HG03196 (cell line): ENCODE results near the gene CIAO2B.
"Not testable (repeated sequence)": the region's sequence is repeated elsewhere in the genome, so short reads cannot be mapped to it uniquely, and the experiment has no call there.

ENCODE experiments used
- ATAC-seq: cut with Tn5 transposase; IDR thresholded peaks from one replicate; pipeline ENCODE4 v1.9.1; 2021; ENCODE audit not compliant: unreplicated experiment

CIAO2B gene

DNA sequence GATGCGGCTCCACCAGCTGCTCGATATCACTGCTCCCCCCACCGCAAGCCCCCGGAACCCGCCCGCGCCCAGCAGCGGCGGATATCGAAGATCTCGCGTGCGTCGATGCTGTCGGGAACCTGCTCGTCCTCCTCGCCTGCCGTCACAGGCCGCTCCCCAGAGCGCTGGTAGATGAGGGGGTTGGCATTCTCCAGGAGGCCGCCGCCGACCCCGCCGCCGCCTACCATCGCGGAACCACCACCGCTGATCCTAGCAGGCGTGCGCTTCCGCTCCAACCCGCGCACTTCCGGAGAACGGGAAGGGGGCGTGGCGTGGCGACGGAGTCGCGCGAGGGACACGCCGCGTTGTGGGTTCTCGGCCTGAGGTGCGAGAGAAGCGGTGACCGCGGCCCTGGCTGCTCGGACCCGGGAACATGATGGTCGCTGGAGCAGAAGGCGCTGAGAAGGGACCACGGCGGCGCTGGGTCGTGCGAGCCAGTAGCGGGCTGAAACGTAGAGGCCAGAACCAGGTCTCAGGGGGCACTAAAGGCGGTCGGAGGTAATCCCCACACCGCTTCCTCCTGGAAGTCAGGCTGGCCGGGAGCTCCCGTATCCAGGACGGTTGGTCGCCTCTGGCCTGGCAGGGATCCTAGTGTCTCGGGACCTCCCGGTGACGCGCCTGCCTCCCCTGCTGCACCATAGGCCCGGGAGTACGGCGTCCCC lies at the start of gene CIAO2B:
Gene CIAO2B, minus strand, starts transcription at position 265 of the 701 bp plus-strand sequence. Its CDS starts 38 bp downstream, at position 227.
- ATAC-seq = peak; percentile 63

DNA sequence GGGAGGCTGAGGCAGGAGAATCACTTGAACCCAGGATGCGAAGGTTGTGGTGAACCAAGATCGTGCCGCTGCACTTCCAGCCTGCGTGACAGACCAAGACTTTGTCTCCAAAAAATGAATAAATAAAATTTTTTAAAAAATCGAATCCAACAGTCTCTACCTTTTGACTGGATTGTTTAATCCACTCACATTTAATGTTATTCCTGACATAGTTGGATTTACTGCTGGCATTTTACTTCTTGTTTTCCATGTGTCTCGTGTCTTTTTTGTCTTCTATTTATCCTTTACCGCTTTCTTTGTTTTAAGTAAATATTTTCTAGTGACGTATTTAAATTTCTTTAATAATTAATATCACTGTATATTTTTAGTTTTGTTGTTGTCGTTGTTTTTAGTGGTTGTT lies 48.8 kb upstream of the CIAO2B start:
- no peak for ATAC-seq

DNA sequence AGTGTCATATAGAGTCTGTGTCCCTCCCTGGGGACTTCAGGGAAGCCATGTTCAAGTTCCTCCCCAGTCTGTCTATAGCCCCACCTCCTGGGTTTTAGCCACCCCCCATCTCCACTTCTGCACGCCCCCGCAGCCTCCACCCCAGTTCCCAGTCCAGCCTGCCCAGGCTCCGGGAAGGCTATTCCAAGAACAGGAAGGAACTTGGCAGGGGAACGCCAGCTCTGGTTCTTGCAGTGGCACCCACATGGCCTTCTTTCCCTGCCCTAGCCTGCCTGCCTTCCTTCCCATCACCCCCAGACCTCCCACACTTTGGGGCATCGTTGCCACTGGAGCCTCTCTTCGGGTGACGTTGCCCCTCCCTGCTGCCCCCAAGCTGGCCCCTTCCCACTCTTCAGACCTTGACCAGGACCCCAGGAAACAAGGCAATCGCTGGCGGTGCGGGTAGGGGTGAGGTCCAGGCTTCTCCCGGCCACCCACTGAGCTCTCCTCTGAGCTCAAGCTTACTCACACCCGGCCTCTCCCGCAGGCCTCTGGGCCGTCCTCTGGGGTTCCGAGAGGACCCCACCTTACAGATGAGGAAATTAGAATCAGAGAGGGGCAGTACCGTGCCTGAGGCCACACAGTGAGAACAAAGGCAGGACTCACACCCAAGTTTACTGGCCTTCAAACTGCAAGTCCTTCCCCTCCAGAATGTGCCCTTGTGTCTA lies 45.0 kb upstream of the CIAO2B start:
- ATAC-seq = no peak

DNA sequence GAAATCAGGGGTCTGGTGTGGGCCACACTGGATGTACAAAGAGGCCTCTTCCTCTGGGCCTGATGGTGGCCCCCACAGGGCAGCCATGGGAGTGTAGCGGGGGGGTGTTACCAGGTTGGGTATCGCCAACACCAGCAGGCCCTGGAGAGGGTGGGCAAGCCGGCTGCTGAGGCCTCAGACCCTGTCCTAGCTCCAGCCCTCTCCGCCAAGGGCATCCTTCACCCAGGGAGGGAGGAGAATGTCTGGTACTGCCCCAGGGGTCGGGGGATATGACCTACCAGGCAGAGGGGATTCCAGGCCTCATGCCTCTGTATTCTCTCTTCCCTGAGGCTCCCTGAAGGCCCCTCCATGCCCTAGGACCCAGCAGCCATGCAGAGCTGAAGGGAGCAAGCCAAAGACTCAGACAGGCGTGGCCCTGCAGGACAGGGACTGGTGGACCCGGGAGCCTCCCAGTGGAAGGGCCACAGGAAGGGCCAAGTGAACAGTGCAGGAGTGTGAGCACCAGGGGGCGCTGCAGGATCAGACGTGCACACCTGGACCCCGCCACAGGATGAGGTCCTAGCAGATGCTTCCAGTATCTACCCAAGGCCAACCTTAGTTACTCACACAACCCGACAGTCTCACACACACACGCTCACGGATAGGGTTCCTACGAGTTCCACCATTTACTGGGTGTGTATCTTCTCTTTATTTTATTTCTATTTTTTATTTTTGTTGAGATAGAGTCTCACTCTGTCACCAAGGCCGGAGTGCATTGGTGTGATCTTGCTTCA lies 43.3 kb upstream of the CIAO2B start:
- ATAC-seq = peak; percentile 82

DNA sequence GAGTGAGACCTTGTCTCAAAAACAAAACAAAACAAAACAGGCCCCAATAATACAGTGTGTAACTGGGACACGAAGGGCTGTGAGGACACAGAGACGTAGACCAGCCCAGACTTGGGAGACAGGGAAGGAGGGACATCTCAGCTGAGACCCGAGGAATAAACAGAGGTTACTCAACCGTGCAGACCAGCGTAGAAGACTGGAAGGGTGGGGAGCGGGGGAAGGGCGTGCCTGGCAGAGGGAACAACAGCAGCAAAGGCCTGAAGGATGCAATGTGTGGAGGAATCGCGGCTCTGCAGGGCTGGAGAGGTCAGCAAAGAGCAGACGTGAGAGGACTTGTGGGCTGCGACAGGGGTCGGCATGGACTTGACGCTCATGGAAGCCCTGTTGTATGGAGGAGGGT lies 42.5 kb upstream of the CIAO2B start:
- no peak for ATAC-seq

DNA sequence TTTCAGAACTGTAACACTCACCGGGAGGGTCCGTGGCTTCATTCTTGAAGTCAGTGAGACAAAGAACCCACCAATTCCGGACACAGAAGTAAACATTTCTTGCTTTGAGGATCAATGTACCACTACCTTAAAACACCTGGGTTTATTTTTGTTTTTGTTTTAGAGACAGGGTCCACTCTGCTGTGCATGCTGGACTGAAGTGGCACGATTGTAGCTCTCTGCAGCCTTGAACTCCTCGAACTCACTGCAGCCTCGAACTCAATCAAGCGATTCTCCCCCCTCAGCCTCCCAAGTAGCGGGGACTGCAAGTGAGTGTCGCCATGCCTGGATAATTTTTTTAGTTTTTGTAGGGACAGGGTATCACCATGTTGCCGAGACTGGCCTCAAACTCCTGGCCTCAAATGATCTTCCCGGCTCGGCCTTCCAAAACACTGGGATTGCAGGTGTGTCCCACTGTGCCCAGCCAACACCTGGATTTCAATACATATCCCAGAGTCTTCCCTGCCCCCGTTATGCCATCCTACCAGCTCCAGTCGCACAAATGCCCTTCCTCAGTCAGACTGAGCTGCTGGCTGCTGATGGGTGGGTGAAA lies 41.2 kb upstream of the CIAO2B start:
- ATAC-seq = no peak

DNA sequence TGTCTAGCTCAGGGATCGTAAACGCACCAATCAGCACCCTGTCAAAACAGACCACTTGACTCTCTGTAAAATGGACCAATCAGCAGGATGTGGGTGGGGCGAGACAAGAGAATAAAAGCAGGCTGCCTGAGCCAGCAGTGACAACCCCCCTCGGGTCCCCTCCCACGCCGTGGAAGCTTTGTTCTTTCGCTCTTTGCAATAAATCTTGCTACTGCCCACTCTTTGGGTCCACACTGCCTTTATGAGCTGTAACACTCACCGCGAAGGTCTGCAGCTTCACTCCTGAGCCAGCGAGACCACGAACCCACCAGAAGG lies 40.7 kb upstream of the CIAO2B start:
- not testable (repeated sequence) for ATAC-seq

DNA sequence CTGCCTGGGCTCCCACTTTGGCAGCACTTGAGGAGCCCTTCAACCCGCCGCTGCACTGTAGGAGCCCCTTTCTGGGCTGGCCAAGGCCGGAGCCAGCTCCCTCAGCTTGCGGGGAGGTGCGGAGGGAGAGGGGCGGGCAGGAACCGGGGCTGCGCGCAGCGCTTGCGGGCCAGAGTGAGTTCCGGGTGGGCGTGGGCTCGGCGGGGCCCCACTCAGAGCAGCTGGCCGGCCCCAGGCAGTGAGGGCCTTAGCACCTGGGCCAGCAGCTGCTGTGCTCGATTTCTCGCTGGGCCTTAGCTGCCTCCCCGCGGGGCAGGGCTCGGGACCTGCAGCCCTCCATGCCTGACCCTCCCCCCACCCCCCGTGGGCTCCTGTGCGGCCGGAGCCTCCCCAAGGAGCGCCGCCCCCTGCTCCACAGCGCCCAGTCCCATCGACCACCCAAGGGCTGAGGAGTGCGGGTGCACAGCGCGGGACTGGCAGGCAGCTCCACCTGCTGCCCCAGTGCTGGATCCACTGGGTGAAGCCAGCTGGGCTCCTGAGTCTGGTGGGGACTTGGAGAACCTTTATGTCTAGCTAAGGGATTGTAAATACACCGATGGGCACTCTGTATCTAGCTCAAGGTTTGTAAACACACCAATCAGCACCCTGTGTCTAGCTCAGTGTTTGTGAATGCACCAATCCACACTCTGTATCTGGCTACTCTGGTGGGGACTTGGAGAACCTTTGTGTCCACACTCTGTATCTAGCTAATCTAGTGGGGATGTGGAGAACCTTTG lies 40.1 kb upstream of the CIAO2B start:
- ATAC-seq = not testable (repeated sequence)

DNA sequence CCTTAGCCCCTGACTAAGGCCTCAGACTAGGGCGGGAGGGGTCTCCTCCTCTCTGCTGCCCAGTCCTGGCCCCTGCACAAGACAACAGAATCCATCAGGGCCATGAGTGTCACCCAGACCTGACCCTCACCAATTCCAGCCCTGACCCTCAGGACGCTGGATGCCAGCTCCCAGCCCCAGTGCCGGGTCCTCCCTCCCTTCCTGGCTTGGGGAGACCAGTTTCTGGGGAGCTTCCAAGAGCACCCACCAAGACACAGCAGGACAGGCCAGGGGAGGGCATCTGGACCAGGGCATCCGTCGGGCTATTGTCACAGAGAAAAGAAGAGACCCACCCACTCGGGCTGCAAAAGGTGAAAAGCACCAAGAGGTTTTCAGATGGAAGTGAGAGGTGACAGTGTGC lies 39.5 kb upstream of the CIAO2B start:
- no peak for ATAC-seq

DNA sequence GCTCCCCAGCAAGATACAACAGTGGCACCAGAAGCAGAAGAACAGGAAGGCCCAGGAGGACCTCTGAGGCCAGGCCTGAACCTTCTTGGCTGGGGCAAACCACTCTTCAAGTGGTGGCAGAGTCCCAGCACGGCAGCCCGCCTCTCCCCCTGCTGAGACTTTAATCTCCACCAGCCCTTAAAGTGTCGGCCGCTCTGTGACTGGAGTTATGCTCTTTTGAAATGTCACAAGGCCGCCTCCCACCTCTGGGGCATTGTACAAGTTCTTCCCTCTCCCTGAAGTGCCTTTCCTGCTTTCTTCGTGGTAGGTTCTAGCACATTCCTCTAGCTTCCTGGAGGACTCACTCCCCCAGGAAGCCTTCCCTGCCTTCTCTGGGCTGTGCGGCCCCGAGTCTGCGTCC lies 38.8 kb upstream of the CIAO2B start:
- no peak for ATAC-seq

DNA sequence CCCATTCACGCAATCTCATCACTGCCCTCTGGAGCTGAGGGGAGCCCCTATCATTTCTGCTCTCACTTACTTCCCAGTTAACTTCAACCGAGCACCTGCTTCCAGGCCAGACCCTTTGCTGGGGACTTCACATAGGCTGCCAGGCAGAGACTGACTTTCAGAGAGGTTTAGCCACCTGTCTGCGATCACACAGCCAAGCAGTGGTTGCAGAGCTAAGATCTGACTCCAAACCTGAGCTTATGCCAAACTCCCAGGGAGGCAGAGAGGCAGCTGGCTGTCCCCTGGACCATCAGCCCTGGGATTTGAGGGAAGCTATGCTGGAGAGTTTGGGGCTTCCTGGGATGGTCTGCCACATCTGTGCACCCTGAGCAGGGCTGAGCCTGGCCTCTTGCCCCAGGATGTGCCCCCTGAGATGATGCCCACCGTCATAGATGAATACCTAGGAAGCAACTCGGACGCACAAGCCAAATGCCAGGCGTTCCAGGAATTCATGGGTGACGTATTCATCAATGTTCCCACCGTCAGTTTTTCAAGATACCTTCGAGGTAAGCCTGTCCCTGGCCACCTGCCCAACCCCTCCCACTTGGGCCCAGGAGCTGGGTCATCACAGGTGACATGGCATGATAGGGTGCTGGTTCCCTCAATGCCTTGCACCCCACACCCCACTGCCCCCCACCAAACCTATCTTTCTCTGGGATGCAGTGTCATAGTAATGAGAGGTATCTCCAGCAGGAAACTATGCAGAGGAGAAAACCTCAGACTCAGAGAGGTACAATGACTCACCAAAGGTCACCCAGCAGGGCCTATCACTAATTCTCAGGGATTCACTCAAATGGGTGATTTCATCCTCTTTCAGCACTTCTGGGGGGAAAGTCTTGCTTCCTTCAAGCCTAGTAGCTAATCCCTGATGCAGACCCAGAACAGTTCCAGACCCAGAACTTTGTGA lies 36.8 kb upstream of the CIAO2B start:
- ATAC-seq = no peak

DNA sequence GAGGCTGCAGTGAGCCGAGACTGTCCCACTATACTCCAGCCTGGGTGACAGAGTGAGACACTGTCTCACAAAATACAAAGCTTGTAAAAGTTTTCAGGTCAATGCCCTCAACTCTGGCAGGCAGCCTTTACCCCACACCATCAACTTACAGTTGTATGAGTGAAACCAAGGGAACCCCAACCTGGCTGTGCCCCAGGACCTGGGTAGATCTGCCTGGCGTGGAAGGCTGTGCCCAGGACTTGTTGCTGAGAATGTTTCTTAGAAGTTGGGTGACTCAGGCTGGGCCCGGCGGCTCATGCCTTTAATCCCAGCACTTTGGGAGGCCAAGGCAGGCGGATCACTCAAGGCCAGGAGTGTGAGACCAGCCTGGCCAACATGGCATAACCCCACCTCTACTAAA lies 34.6 kb upstream of the CIAO2B start:
- ATAC-seq = no peak

DNA sequence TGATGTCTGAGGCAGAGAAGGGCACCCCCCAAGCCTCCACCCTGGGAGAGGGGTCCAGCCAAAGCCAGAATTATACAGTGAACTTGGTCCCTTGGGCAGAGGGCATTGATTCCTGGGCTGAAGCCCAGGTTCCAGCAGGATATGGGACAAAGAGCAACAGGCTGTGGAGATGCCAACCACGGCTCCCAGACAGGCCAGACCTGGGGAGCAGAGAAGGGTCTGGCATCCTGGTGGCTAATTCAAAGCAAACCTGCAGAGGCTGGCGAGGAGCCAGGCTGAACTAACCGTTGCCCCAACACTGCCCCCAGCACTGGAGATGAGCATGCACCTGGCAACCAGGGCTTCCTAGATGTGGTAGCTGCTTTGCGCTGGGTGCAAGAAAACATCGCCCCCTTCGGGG lies 29.8 kb upstream of the CIAO2B start:
- no peak for ATAC-seq

DNA sequence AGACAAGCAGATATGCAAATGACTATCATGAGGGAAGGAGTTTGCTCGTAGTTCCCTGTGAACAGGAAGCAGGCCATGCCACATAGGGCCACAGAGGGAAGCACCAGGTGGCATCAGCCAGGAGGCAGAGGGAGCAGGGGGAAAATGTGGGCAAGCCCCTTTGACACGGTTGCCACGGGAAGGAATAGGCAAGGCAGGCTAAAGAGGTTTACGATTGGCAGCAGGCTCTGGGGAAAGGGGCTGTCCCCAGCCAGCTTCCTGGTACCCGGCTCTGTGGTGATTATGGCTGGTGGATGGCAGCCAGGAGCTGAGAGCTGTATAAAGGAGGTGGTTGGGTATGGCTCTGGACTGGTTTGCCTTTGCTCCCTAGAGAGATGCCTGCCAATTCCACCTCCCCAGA lies 27.7 kb upstream of the CIAO2B start:
- no peak for ATAC-seq

DNA sequence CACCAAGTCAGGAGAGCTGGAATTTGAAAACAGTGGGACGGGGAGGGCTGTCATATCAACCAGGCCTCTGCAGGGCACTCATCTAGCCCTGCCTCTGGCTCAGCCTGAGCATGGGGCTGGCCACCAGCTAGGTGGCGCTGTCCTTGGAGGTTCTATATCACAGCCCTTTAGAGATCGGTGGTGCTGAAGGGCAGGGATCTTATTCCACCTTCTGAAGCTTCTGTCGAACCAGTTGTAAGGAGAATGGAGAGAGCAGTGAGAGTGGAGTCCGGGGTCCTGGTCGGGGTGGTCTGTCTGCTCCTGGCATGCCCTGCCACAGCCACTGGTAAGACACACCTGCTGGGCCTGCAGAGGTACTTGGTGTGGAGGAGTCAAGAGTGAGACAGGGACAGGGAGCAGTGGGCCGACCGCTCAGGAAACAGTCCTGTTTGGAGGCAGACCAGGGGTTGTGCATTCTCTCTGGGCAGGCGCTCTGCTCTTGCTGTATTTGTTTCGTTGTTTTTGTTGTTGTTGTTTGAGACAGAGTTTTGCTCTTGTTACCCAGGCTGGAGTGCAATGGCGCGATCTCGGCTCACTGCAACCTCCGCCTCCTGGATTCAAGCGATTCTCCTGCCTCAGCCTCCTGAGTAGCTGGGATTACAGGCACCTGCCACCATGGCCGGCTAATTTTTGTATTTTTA lies 27.0 kb upstream of the CIAO2B start, which contains the start of gene CES3:
Gene CES3, plus strand, starts transcription at position 202 of the 680 bp plus-strand sequence. Its CDS starts 42 bp downstream, at position 244.
- ATAC-seq = peak; percentile 57

DNA sequence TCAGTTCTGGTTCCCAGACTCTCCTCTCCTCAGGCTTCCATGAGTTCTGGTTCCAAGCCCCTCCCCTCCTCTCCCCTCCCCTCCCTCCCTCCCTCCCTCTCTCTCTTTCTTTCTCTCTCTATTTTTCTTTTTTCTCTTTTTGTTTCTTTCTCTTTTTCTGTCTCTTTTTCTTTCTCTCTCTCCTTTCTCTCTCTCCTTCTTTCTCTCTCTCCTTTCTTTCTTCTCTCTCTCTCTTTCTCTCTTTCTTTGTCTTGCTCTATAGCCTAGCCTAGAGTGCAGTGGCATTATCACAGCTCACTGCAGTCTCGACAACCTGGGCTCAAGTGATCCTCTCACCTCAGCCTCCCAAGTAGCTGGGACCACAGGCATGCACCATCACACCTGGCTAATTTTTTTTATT lies 26.1 kb upstream of the CIAO2B start:
- ATAC-seq = no peak

DNA sequence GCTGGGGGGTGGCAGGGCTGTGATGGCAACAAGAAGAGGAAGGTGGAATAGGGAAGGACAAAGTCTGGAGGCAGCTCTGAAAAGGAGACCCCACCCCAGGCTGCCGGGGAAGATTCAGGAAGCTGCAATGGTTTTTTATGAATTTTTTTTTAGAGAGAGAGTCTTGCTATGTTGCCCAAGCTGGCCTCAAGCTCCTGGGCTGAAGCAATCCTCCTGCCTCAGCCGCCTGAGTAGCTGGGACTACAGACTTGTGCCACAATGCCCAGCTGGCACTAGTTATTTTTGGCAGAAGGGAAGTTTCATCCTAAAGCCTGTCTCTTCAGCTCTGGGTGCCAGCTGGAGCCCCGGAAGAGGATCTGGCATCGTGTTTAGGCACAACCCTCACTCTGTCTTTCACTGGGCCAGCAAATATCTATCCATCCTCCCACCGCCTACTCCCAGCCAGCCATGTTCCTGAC lies 25.5 kb upstream of the CIAO2B start:
- ATAC-seq = no peak

DNA sequence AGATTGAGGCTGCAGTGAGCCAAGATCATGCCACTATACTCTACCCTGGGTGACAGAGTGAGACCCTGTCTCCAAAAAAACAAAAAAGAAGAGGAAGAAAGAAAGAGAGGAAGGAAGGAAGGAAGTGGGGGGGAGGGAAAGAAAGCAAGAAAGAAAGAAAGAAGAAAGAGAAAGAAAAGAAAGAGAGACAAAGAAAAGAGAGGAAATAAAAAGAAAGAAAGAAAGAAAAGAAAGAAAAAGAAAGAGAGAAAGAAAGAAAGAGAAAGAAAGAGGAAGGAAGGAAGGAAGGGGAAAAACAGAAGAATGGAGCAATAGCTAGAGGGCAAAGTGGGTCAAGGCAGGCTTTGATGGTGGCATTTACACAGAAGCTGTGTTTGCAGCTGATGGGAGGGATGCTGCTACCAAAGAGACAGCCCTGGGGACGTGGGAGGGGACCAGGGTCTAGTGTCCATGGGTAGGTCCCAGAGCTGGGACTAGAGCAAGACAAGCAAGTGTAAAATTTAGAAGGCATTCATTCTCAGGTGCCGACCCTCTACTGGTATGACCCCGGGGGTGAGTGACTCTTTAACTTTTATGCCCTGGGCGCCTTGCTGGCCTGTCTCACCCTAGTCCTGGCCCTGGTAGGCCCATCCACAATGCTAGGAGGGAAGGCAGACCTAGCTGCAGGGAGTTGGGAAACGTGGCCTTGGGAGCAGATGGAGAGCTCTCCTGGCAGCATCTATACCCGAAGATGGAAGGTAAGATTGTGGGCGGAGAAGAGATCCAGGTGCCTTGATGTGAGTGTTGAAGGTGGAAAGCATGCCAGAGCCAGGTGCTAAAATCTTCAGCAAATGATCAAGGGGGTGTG lies 24.9 kb upstream of the CIAO2B start:
- no peak for ATAC-seq
